ENCODE measurements around the gene HDAC4.

DNA sequence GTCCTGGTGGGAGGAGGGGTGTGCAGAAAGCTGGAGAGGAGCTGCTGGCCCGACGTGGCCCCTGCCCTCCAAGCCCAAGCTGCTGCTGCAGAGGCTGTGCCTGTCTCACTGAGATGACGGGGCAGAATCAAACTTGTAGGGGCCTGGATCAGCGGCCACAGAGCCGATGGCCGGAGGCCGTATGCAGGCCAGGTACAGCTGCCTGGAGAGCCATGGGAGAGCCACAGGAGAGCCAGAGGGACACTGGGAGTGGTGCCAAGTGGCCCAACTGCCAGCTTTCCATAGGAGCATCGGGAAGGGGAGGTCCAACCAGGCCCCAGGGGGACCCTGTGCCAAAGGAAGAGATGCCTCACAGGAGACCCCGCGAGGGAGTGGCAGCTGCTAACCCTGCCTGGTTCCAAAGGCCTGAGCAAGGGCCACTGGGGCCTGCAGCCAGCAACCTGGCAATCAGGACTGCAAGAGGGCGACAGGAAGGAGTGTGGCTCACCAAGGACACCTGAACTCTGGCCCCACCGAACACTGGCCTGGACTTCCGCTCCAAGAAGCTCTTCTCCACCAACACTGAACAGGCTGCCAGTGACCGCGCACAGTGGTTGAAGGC lies 70.7 kb downstream of the HDAC4 start:
- TF ChIP-seq RNF2 (IDR thresholded peaks at IDR 0.05) (no peak), POLR2A (conservative IDR thresholded peaks at IDR 0.05) (no peak)
- TF ChIP-seq, protein P1, sequence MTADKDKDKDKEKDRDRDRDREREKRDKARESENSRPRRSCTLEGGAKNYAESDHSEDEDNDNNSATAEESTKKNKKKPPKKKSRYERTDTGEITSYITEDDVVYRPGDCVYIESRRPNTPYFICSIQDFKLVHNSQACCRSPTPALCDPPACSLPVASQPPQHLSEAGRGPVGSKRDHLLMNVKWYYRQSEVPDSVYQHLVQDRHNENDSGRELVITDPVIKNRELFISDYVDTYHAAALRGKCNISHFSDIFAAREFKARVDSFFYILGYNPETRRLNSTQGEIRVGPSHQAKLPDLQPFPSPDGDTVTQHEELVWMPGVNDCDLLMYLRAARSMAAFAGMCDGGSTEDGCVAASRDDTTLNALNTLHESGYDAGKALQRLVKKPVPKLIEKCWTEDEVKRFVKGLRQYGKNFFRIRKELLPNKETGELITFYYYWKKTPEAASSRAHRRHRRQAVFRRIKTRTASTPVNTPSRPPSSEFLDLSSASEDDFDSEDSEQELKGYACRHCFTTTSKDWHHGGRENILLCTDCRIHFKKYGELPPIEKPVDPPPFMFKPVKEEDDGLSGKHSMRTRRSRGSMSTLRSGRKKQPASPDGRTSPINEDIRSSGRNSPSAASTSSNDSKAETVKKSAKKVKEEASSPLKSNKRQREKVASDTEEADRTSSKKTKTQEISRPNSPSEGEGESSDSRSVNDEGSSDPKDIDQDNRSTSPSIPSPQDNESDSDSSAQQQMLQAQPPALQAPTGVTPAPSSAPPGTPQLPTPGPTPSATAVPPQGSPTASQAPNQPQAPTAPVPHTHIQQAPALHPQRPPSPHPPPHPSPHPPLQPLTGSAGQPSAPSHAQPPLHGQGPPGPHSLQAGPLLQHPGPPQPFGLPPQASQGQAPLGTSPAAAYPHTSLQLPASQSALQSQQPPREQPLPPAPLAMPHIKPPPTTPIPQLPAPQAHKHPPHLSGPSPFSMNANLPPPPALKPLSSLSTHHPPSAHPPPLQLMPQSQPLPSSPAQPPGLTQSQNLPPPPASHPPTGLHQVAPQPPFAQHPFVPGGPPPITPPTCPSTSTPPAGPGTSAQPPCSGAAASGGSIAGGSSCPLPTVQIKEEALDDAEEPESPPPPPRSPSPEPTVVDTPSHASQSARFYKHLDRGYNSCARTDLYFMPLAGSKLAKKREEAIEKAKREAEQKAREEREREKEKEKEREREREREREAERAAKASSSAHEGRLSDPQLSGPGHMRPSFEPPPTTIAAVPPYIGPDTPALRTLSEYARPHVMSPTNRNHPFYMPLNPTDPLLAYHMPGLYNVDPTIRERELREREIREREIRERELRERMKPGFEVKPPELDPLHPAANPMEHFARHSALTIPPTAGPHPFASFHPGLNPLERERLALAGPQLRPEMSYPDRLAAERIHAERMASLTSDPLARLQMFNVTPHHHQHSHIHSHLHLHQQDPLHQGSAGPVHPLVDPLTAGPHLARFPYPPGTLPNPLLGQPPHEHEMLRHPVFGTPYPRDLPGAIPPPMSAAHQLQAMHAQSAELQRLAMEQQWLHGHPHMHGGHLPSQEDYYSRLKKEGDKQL (CRISPR knock-in tag; IDR thresholded peaks at IDR 0.05; ENCODE audit: borderline replicate concordance): no peak
